ENCODE results near the gene DIP2B.

- TF ChIP-seq GABPA (IDR thresholded peaks at IDR 0.05; ENCODE audit: low read depth) (no peak), RAD21 (IDR thresholded peaks at IDR 0.05; ENCODE audit: low read length) (no peak), NFIC (IDR thresholded peaks at IDR 0.05; ENCODE audit: borderline replicate concordance) (no peak), CTCF (IDR thresholded peaks at IDR 0.05) (no peak), YY1 (IDR thresholded peaks at IDR 0.05; ENCODE audit: low read depth) (no peak), EZH2phosphoT487 (IDR thresholded peaks at IDR 0.05; ENCODE audit: borderline replicate concordance, low read depth) (no peak), PBX3 (IDR thresholded peaks at IDR 0.05) (no peak)
Observed at GRCh38 chr12:50711121-50711520, 206.3 kb downstream of the DIP2B start.
